ENCODE results near the gene POLR1A. TPM values are rescaled to one million over a fixed set of nuclear protein-coding genes. Genes with fewer than 3 reads are reported as not detected.

Gene POLR1A
- total and polyA plus RNA-seq, 4 donors, result 3.2 to 12.3 (median 6.1) TPM

GRCh38 chr2:85990084-85990483 is 115.6 kb downstream of the POLR1A start:
- H3K27ac ChIP-seq (ENCODE audit: low read depth in 1 of 2, low read length in 2 of 2), result no peak overlapping the region
- WGBS, result 58% methylated on average over 8 of the region's 8 CpGs

GRCh38 chr2:85989288-85989865 is 116.3 kb downstream of the POLR1A start:
- Histone ChIP-seq H3K4me1 (ENCODE audit: control insufficient read depth in 4 of 4, insufficient read depth in 4 of 4, low read length in 3 of 4) (peaks cover 0 to 3% (median under 1%) of the 10 kb centered on the region in 4 donors), H3K4me3 (ENCODE audit: low read depth in 1 of 3, low read length in 3 of 3) (no peak overlapping the region), H3K9me3 (ENCODE audit: control insufficient read depth in 4 of 4, low read length in 3 of 4) (no peaks in the 10 kb centered on the region), H3K27me3 (ENCODE audit: control insufficient read depth in 4 of 4, insufficient read depth in 4 of 4, low read length in 3 of 4) (no peaks in the 10 kb centered on the region), H3K36me3 (ENCODE audit: control insufficient read depth in 4 of 4, insufficient read depth in 3 of 4, low read depth in 1 of 4, low read length in 3 of 4) (no peaks in the 10 kb centered on the region), H3K27ac (ENCODE audit: low read depth in 1 of 2, low read length in 2 of 2) (no peak overlapping the region), H3K9ac (ENCODE audit: low read depth in 1 of 2, low read length in 2 of 2) (no peak overlapping the region)
- no peak for TF ChIP-seq YY1 (IDR thresholded peaks at IDR 0.05)
- no peak for TF ChIP-seq JUND (IDR thresholded peaks at IDR 0.05)
- no peak for TF ChIP-seq FOXA2 (IDR thresholded peaks at IDR 0.05)
- TF ChIP-seq HNF4A (conservative IDR thresholded peaks at IDR 0.05), result no peak
- no peak for TF ChIP-seq RXRA (IDR thresholded peaks at IDR 0.05)
- no peak for TF ChIP-seq EGR1 (IDR thresholded peaks at IDR 0.05; ENCODE audit: low read depth in 2 of 2)
- no peak for TF ChIP-seq HNF4G (IDR thresholded peaks at IDR 0.05)
- no peak for TF ChIP-seq NR2F2 (IDR thresholded peaks at IDR 0.05)
- peak; percentile 5 for DNase-seq (ENCODE audit: low spot score)
- WGBS, result 82% methylated on average over 7 of the region's 7 CpGs

More at GRCh38 chr2:85990084-85990483, 115.6 kb downstream of the POLR1A start:
- H3K36me3 ChIP-seq (ENCODE audit: control insufficient read depth in 4 of 4, insufficient read depth in 3 of 4, low read depth in 1 of 4, low read length in 3 of 4), result no peaks in the 10 kb centered on the region
- no peak overlapping the region for H3K4me3 ChIP-seq (ENCODE audit: low read depth in 1 of 3, low read length in 3 of 3)
- H3K9me3 ChIP-seq (ENCODE audit: control insufficient read depth in 4 of 4, low read length in 3 of 4), result no peaks in the 10 kb centered on the region
- no peaks in the 10 kb centered on the region for H3K27me3 ChIP-seq (ENCODE audit: control insufficient read depth in 4 of 4, insufficient read depth in 4 of 4, low read length in 3 of 4)
- no peak overlapping the region for H3K9ac ChIP-seq (ENCODE audit: low read depth in 1 of 2, low read length in 2 of 2)
- TF ChIP-seq RAD21 (IDR thresholded peaks at IDR 0.05) (no peak), RXRA (IDR thresholded peaks at IDR 0.05) (peak in 1 of 2 donors; percentile 25)
- H3K4me1 ChIP-seq (ENCODE audit: control insufficient read depth in 4 of 4, insufficient read depth in 4 of 4, low read length in 3 of 4), result peaks cover 0 to 8% (median under 1%) of the 10 kb centered on the region in 4 donors
- DNase-seq (ENCODE audit: low spot score), result no peak

GRCh38 chr2:85988914-85989270 is 116.8 kb downstream of the POLR1A start:
- Histone ChIP-seq H3K27ac (ENCODE audit: low read depth in 1 of 2, low read length in 2 of 2) (no peak overlapping the region), H3K27me3 (ENCODE audit: control insufficient read depth in 4 of 4, insufficient read depth in 4 of 4, low read length in 3 of 4) (no peaks in the 10 kb centered on the region), H3K36me3 (ENCODE audit: control insufficient read depth in 4 of 4, insufficient read depth in 3 of 4, low read depth in 1 of 4, low read length in 3 of 4) (no peaks in the 10 kb centered on the region), H3K9me3 (ENCODE audit: control insufficient read depth in 4 of 4, low read length in 3 of 4) (no peaks in the 10 kb centered on the region), H3K9ac (ENCODE audit: low read depth in 1 of 2, low read length in 2 of 2) (no peak overlapping the region), H3K4me1 (ENCODE audit: control insufficient read depth in 4 of 4, insufficient read depth in 4 of 4, low read length in 3 of 4) (peaks cover 0 to 2% (median 0%) of the 10 kb centered on the region in 4 donors), H3K4me3 (ENCODE audit: low read depth in 1 of 3, low read length in 3 of 3) (no peak overlapping the region)
- TF ChIP-seq FOXA1 (IDR thresholded peaks at IDR 0.05) (no peak), CTCF (IDR thresholded peaks at IDR 0.05; ENCODE audit: low read depth, low read length, missing input control) (no peak), EGR1 (IDR thresholded peaks at IDR 0.05; ENCODE audit: low read depth in 2 of 2) (no peak), ATF3 (IDR thresholded peaks at IDR 0.05) (no peak), GABPA (IDR thresholded peaks at IDR 0.05 in 1 of 2, conservative IDR thresholded peaks at IDR 0.05 in 1 of 2) (no peak), ZBTB33 (IDR thresholded peaks at IDR 0.05) (no peak), SP1 (IDR thresholded peaks at IDR 0.05) (no peak), MAX (IDR thresholded peaks at IDR 0.05) (no peak), YY1 (IDR thresholded peaks at IDR 0.05) (no peak), RXRA (IDR thresholded peaks at IDR 0.05) (no peak), JUND (IDR thresholded peaks at IDR 0.05) (no peak)
- peak; percentile 21 for DNase-seq (ENCODE audit: low spot score)
- 94% methylated on average over 7 of the region's 7 CpGs for WGBS
